SK-N-SH treated with all-trans-retinoic acid at 6 μM for 48 hours (cell line): ENCODE measurements around the gene COX7B.

Experiments used
- ATAC-seq: fragments of 200-7000 bp; cut with Tn5 transposase; 3 replicates; pipeline ENCODE4 v1.9.1; 2020; ENCODE audit warnings: mild to moderate bottlenecking, moderate library complexity
- BACH2 ChIP-seq: fragments of 250-450 bp; sonication (Bioruptor Pico); IDR thresholded peaks from 2 replicates; pipeline ENCODE4 v1.9.0; 2021; ENCODE audit warnings: mild to moderate bottlenecking, borderline replicate concordance
- CSRNP3 ChIP-seq: fragments of 250-450 bp; sonication (Bioruptor Pico); IDR thresholded peaks from 2 replicates; pipeline ENCODE4 v1.5.1; 2021; ENCODE audit warnings: mild to moderate bottlenecking, moderate library complexity
- GLIS3 ChIP-seq: fragments of 250-450 bp; sonication (Bioruptor Pico); IDR thresholded peaks from 2 replicates; pipeline ENCODE4 v1.5.0; 2020; ENCODE audit warnings: mild to moderate bottlenecking, moderate library complexity
- ISL1 ChIP-seq: fragments of 250-450 bp; sonication (Bioruptor Pico); IDR thresholded peaks from 2 replicates; pipeline ENCODE4 v2.1.2; 2022; ENCODE audit warnings: mild to moderate bottlenecking, moderate library complexity
- PATZ1 ChIP-seq: fragments of 250-450 bp; sonication (Bioruptor Pico); IDR thresholded peaks from 2 replicates; pipeline ENCODE4 v1.8.0; 2020; ENCODE audit warnings: mild to moderate bottlenecking, moderate library complexity, borderline replicate concordance
- POU6F1 ChIP-seq: fragments of 250-450 bp; sonication (Bioruptor Pico); IDR thresholded peaks from 2 replicates; pipeline ENCODE4 v1.8.0; 2021; ENCODE audit warnings: low read depth, mild to moderate bottlenecking, moderate library complexity, borderline replicate concordance
- PPARA ChIP-seq: fragments of 250-450 bp; sonication (Bioruptor Pico); IDR thresholded peaks from 2 replicates; pipeline ENCODE4 v1.5.0; 2020; ENCODE audit warnings: mild to moderate bottlenecking, borderline replicate concordance
- RARB ChIP-seq: fragments of 250-450 bp; sonication (Bioruptor Pico); IDR thresholded peaks from 2 replicates; pipeline ENCODE4 v1.8.0; 2021; ENCODE audit warnings: mild to moderate bottlenecking, moderate library complexity
- TCF4 ChIP-seq: fragments of 250-450 bp; sonication (Bioruptor Pico); IDR thresholded peaks from 2 replicates; pipeline ENCODE4 v1.8.0; 2021; ENCODE audit warnings: mild to moderate bottlenecking, moderate library complexity, borderline replicate concordance
- TOX ChIP-seq: fragments of 250-450 bp; sonication (Bioruptor Pico); IDR thresholded peaks from 2 replicates; pipeline ENCODE4 v1.8.0; 2021; ENCODE audit warnings: mild to moderate bottlenecking, moderate library complexity, borderline replicate concordance
- TSHZ2 ChIP-seq: fragments of 250-450 bp; sonication (Bioruptor Pico); IDR thresholded peaks from 2 replicates; pipeline ENCODE4 v1.5.0; 2020; ENCODE audit warnings: mild to moderate bottlenecking, moderate library complexity
- ZFP3 ChIP-seq: fragments of 250-450 bp; sonication (Bioruptor Pico); IDR thresholded peaks from 2 replicates; pipeline ENCODE4 v1.5.0; 2020; ENCODE audit warnings: mild to moderate bottlenecking, moderate library complexity
- ZFP30 ChIP-seq: fragments of 450-650 bp; formaldehyde crosslinking; IDR thresholded peaks from 2 replicates; pipeline ENCODE4 v1.5.0; 2022; ENCODE audit warnings: mild to moderate bottlenecking, moderate library complexity
- ZNF565 ChIP-seq: fragments of 450-650 bp; formaldehyde crosslinking; conservative IDR thresholded peaks from 2 replicates; pipeline ENCODE4 v1.5.0; 2020; ENCODE audit warnings: low read depth, mild to moderate bottlenecking, moderate library complexity
- ZNF8 ChIP-seq: fragments of 450-650 bp; formaldehyde crosslinking; IDR thresholded peaks from 2 replicates; pipeline ENCODE4 v1.5.0; 2020; ENCODE audit warnings: mild to moderate bottlenecking, moderate library complexity

The COX7B gene

GRCh38 chrX:77922787-77923186 is 23.5 kb downstream of the COX7B start:
- TF ChIP-seq TSHZ2 (CRISPR knock-in tag) (no peak), CSRNP3 (CRISPR knock-in tag) (no peak), PPARA (no peak), GLIS3 (no peak), ZFP3 (CRISPR knock-in tag) (no peak), PATZ1 (CRISPR knock-in tag) (no peak), ISL1 (CRISPR knock-in tag) (no peak), POU6F1 (CRISPR knock-in tag) (no peak), TOX (CRISPR knock-in tag) (no peak), TCF4 (CRISPR knock-in tag) (no peak)
- ATAC-seq: no peak

- ATAC-seq: no peak
- TF ChIP-seq PATZ1 (CRISPR knock-in tag): no peak
- TF ChIP-seq ZFP3 (CRISPR knock-in tag): no peak
- TF ChIP-seq CSRNP3 (CRISPR knock-in tag): no peak
- no peak for TF ChIP-seq ZFP30
Measured at GRCh38 chrX:77924320-77924859, 25.1 kb downstream of the COX7B start.

GRCh38 chrX:77925764-77926163 is 26.5 kb downstream of the COX7B start:
- TF ChIP-seq PATZ1 (CRISPR knock-in tag): no peak
- no peak for TF ChIP-seq ZFP3 (CRISPR knock-in tag)
- no peak for TF ChIP-seq TOX (CRISPR knock-in tag)
- TF ChIP-seq ZNF8: no peak
- TF ChIP-seq ISL1 (CRISPR knock-in tag): no peak
- no peak for TF ChIP-seq ZNF565 (CRISPR knock-in tag)
- TF ChIP-seq TSHZ2 (CRISPR knock-in tag): no peak
- TF ChIP-seq BACH2 (CRISPR knock-in tag): no peak
- TF ChIP-seq RARB: no peak
- no peak for TF ChIP-seq POU6F1 (CRISPR knock-in tag)
- TF ChIP-seq ZFP30: no peak
- ATAC-seq: no peak
